Aorta (tissue), 5 donors: ENCODE results near the gene ST14. TPM values are rescaled to one million over a fixed set of nuclear protein-coding genes. Genes with fewer than 3 reads are reported as not detected.

ENCODE experiments used
- ATAC-seq: fragments of 200-7000 bp; cut with Tn5 transposase; one replicate; pipeline ENCODE4 v1.9.1; 2022; ENCODE audit warnings: moderate library complexity; ENCODE audit not compliant: low FRiP score
- DNase-seq, 2 donors: peaks; one replicate each; pipeline ENCODE4 v3.0.0-alpha.2; 2020
- H3K27ac ChIP-seq, 2 donors: one replicate each; pipeline ENCODE4 v1.5.1; 2013; ENCODE audit warnings: low read length in 2 of 2, mild to moderate bottlenecking in 2 of 2, moderate library complexity in 2 of 2, control low read depth in 1 of 2, inconsistent platforms in 1 of 2, low read depth in 1 of 2
- H3K27me3 ChIP-seq, 2 donors: one replicate each; pipeline ENCODE4 v1.6.1; 2013; ENCODE audit warnings: control low read depth in 1 of 2, low read length in 1 of 2, mild to moderate bottlenecking in 1 of 2, moderate library complexity in 1 of 2; ENCODE audit not compliant: insufficient read depth in 2 of 2, control insufficient read depth in 1 of 2
- H3K36me3 ChIP-seq, 2 donors: one replicate each; pipeline ENCODE4 v1.6.1; 2013; ENCODE audit warnings: control low read depth in 1 of 2, low read length in 1 of 2, mild to moderate bottlenecking in 1 of 2; ENCODE audit not compliant: insufficient read depth in 2 of 2, control insufficient read depth in 1 of 2
- H3K4me1 ChIP-seq, 2 donors: one replicate each; pipeline ENCODE4 v1.6.1; 2013; ENCODE audit warnings: low read length in 2 of 2, control low read depth in 1 of 2, mild to moderate bottlenecking in 1 of 2, moderate library complexity in 1 of 2; ENCODE audit not compliant: insufficient read depth in 2 of 2, control insufficient read depth in 1 of 2
- H3K4me3 ChIP-seq, 2 donors: one replicate each; pipeline ENCODE4 v1.5.1; 2013; ENCODE audit warnings: low read length in 2 of 2, control low read depth in 1 of 2, mild to moderate bottlenecking in 1 of 2
- H3K9me3 ChIP-seq: one replicate; pipeline ENCODE4 v1.6.1; 2013; ENCODE audit warnings: mild to moderate bottlenecking, low read length; ENCODE audit not compliant: control insufficient read depth
- WGBS, 2 donors: extraction: QIAGEN DNeasy Blood & Tissue Kit; methylation state at CpG; one replicate each; pipeline ENCODE4 v1.1.7; 2013; 5-methylcytosine and 5-hydroxymethylcytosine counted together
- intact Hi-C, 2 donors: fragments of 100-400 bp; cut with DNase I; formaldehyde crosslinking; loops; one replicate each; pipeline versions ENCODE4 v1.14.2 to v1.15.0; 2022
- polyA plus RNA-seq, 2 donors: library from polyadenylated mRNA; stranded (reverse); fragments of 200-250 nt; gene quantifications; one replicate each; pipeline ENCODE4 v1.2.3, GENCODE V29; 2013
- total RNA-seq, 2 donors: library from RNA; stranded (reverse); fragmentation: NEBNext Ultra II Directional; extraction: Animal tissue kit (Norgen Biotek cat#: 25700); gene quantifications; one replicate each; pipeline ENCODE4 v1.2.1, GENCODE V29; 2021
- donor health status: healthy with polysubstance abuse.
- donor health status: Bipolar disorder and iron deficiency.
- donor health status: DM: no; HTN: no; CAD: no.
- donor health status: DM: no; HTN: no; CAD: no.
- donor health status: DM: yes; HTN: yes; CAD: no.

Gene ST14
- total and polyA plus RNA-seq, 4 donors: 0.74 to 14.4 (median 6.1) TPM

DNA sequence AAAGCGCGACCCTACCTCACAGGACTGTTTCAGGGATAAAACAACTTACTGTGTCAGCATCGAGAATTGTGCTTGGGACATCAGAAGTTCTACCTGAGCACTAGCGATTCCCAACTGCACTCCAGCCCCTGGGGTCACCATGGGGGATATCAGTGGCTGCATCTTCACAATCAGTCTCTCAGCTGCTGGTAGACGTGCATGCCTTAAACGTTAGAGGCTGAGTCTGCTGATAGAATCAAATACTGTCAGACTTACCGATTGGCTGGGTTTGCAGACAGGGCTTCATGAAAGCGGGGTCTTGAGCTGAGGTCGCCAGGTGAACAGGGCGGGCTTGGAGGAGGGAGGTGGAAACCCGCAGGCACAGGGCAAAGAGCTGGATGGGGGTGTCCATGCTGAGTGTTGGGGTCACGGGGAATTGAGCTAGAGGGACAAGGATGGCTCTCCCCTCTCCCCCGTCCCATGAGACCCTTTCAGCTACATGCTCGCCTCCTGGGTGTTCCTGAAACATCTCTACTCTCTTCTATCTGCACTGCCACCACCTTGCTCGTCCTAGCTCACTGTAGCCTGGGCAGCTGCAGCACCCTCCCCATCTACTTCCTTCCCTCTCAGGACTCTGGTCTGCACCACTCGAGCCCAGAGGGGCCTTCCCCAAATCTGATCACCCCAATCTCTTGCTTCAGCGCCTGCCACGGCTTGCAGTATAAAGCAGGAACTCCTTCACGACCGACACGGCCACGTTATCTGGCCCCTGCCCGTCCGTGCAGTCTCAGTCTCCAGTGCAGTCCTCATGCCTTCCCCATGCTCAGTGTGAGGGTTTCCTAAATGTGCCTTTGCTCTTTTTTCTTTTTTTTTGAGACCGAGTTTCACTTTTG lies 43.5 kb downstream of the ST14 start:
- ATAC-seq (no peak), DNase-seq (peak; percentile 42 to 43)
- intact Hi-C loops: no loop called here
- no peaks in the 10 kb centered on the region for H3K36me3 ChIP-seq
- no peaks in the 10 kb centered on the region for H3K4me1 ChIP-seq
- 86 to 87% methylated on average over 25 of the region's 25 CpGs for WGBS, 2 donors
- H3K27ac ChIP-seq: no peak overlapping the region
- no peaks in the 10 kb centered on the region for H3K27me3 ChIP-seq
- H3K4me3 ChIP-seq: no peak overlapping the region
- no peaks in the 10 kb centered on the region for H3K9me3 ChIP-seq

DNA sequence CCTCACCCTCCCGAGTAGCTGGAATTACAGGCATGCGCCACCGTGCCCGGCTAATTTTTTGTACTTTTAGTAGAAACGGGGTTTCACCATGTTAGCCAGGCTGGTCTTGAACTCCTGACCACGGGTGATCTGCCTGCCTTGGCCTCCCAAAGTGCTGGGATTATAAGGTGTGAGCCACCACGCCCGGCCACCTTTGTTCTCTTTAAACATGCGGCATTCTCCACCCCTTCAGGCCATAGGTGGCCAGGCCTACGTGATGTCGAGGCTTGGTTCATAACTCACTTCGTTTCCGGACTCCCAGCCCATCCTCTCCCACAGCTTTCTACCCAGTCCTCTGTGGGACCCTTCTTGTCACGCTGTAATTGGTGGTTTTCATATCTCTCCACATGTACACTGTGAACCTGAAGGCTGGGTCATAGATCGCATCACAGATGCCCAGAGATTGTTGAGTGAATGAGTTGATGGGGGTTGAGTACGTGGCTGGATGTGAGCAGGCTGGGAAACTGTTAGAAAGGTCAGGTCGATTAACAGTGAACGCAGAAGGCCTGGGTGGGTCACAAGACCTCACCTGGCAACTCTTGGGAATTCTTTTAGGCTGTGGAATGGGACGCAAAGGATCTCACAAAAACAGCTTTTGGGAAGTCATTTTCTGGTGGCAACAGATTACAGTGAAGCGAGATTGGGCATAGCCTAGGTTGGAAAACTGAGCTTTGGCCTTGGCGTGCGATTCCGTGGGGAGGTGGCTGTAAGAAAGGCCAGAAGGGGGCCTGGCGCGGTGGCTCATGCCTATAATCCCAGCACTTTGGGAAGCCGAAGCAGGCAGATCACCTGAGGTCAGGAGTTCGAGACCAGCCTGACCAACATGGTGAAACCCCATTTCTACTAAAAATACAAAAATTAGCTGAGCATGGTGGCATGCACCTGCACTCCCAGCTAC lies 44.5 kb downstream of the ST14 start:
- Histone ChIP-seq H3K27ac (no peak overlapping the region), H3K9me3 (no peaks in the 10 kb centered on the region), H3K27me3 (no peaks in the 10 kb centered on the region), H3K36me3 (no peaks in the 10 kb centered on the region), H3K4me1 (no peaks in the 10 kb centered on the region), H3K4me3 (no peak overlapping the region)
- intact Hi-C loops: no loop called here
- no peak for ATAC-seq
- DNase-seq: peak in 1 of 2 donors; percentile 16
- 90 to 93% methylated on average over 27 of the region's 27 CpGs for WGBS, 2 donors

DNA sequence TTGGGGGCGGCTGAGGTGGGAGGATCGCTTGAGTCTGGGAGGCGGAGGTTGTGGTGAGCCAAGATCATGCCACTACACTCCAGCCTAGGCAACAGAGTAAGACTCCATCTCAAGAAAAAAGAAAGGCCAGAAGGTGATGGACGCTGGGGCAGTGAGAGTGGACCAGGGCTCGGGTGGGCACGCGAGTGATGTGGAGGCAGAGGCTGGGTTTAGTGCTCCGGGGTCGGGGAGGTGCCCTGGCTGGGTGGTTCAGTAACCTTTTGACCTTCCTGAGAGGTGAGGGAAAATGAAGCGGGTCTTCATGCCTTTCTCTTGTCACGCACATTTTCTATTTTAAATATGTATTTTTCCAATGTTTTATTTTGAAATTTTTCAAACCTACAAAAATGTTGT lies 45.1 kb downstream of the ST14 start:
- intact Hi-C loops: no loop called here
- H3K9me3 ChIP-seq: no peaks in the 10 kb centered on the region
- H3K4me3 ChIP-seq: no peak overlapping the region
- no peaks in the 10 kb centered on the region for H3K27me3 ChIP-seq
- no peak overlapping the region for H3K27ac ChIP-seq
- no peak for DNase-seq
- H3K36me3 ChIP-seq: no peaks in the 10 kb centered on the region
- 88 to 94% methylated on average over 11 of the region's 11 CpGs for WGBS, 2 donors
- H3K4me1 ChIP-seq: no peaks in the 10 kb centered on the region
- ATAC-seq: no peak

- Histone ChIP-seq H3K9me3 (no peaks in the 10 kb centered on the region), H3K4me1 (no peaks in the 10 kb centered on the region), H3K4me3 (no peak overlapping the region), H3K27me3 (no peaks in the 10 kb centered on the region), H3K36me3 (no peaks in the 10 kb centered on the region), H3K27ac (no peak overlapping the region)
- WGBS, 2 donors: 87 to 94% methylated on average over 22 of the region's 22 CpGs
- DNase-seq: no peak
- no peak for ATAC-seq
- intact Hi-C loops: no loop called here
Measured at GRCh38 chr11:130206141-130206540, 46.6 kb downstream of the ST14 start.

GRCh38 chr11:130208241-130209127 lies 48.9 kb downstream of the ST14 start:
- intact Hi-C loops: no loop called here

DNA sequence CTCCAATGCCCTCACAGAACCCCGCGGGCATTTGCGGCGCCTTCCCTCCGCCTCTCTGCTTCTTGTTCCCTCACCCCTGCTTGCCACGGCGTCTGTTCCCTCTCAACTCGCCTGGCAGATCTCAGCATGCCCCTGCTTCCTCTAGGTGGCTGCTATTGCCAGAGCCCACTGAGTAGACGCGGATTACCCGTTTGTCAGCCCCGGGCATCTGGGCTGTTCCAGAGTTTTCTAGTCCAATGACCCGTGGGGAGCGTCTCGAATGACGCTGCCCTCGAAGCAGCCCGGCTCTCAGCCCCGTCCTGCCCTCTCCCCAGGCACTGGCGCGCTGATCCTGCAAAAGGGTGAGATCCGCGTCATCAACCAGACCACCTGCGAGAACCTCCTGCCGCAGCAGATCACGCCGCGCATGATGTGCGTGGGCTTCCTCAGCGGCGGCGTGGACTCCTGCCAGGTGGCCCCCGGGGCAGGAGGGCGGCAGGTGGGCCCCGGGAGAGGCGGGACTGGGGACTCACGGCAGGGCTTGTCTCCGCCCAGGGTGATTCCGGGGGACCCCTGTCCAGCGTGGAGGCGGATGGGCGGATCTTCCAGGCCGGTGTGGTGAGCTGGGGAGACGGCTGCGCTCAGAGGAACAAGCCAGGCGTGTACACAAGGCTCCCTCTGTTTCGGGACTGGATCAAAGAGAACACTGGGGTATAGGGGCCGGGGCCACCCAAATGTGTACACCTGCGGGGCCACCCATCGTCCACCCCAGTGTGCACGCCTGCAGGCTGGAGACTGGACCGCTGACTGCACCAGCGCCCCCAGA lies 49.7 kb downstream of the ST14 start:
- Histone ChIP-seq H3K36me3 (no peaks in the 10 kb centered on the region), H3K4me3 (no peak overlapping the region), H3K27me3 (no peaks in the 10 kb centered on the region), H3K27ac (no peak overlapping the region), H3K9me3 (no peaks in the 10 kb centered on the region), H3K4me1 (no peaks in the 10 kb centered on the region)
- intact Hi-C loops: no loop called here
- no peak for DNase-seq
- ATAC-seq: no peak
- 91% methylated on average over 51 to 53 of the region's 53 CpGs for WGBS, 2 donors

More at GRCh38 chr11:130208241-130209127, 48.9 kb downstream of the ST14 start:
- H3K4me1 ChIP-seq: no peaks in the 10 kb centered on the region
- no peak overlapping the region for H3K27ac ChIP-seq
- no peak overlapping the region for H3K4me3 ChIP-seq
- DNase-seq (no peak), ATAC-seq (no peak)
- WGBS, 2 donors: 95% methylated on average over 45 of the region's 45 CpGs
- no peaks in the 10 kb centered on the region for H3K36me3 ChIP-seq
- H3K27me3 ChIP-seq: no peaks in the 10 kb centered on the region
- H3K9me3 ChIP-seq: no peaks in the 10 kb centered on the region

- H3K27ac ChIP-seq: no peak overlapping the region
- DNase-seq: peak in 1 of 2 donors; percentile 44
- H3K9me3 ChIP-seq: no peaks in the 10 kb centered on the region
- no peak for ATAC-seq
- no peaks in the 10 kb centered on the region for H3K4me1 ChIP-seq
- no peaks in the 10 kb centered on the region for H3K27me3 ChIP-seq
- no peaks in the 10 kb centered on the region for H3K36me3 ChIP-seq
- 89 to 90% methylated on average over 22 to 23 of the region's 23 CpGs for WGBS, 2 donors
- intact Hi-C loops: loop anchor here (5.0 to 10.0 kb wide), 3 partner anchors 182 to 217 kb away; partner anchors contain the start of gene ADAMTS8 (in 1 of the 2)
- H3K4me3 ChIP-seq: no peak overlapping the region
Measured at GRCh38 chr11:130209954-130210854, 50.6 kb downstream of the ST14 start.
